ENCODE results near the gene LRRC57.

The LRRC57 gene

DNA sequence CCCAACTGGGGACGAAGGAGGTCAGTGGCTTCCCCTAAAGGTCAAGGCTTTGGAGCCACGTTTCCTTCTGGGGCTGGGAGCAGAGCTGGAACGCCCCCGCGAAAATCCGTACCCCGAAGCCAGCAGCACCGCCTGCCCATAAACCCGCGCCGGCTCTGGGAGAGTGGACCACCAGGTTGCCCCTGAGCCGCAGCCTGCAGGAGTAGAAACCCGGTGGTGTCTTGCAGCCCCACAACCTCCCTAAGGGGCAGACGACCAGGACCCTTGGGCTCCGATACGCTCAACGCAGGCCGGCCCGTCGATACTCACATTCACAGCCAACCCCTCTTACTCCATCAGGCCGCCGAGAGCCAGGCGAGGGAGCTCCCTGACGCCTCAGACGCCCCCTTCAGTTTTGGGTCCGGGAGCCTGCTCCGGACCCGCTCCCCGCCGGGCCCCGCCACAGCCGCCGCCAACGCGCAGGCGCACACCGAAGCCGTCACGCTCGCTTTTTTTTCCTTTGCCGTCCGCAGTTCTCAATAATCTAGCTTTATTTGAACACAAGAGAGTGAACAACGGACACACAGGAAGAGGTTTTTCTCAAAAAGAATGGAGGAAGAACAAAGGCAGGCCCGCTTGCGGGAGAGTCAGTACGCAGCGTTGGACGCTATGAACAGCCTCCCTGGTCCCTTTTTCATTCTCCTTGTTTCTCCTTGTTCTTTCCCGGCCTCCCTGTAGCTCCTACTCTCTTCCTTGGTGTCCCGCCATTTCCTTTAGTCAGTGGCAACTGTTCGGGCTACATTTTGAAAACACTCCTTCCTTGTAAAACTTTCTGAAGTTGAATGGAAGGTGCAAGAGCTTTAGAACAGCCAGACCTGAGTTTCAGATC lies 57.7 kb downstream of the LRRC57 start, which contains the start of gene ZNF106:
TSS of gene ZNF106 (minus strand) at position 471 of the 868 bp plus-strand sequence. CDS start 18,852 bp downstream, outside the sequence.
- DNase-seq, result peak; percentile 76

DNA sequence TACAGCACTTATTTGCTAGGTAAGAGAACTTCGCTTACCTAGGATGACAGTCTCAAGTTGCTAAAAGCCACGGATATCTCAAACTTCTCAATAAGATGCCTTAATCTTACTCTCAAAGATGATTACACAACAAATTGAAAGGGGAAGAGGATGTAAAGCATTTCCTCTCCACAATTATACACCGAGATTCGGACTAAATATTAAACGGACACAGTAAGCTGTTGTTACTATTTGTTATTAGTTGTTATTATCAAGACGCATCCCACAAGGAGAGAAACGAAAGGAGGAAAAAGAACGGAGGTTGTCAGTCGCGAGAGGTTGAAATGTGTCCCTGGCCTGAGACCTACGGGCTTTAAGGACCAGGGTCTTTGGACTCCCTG lies 58.3 kb downstream of the LRRC57 start:
- DNase-seq, result no peak
